Measurements from ENCODE around the gene RRP9. TPM values are rescaled to one million over a fixed set of nuclear protein-coding genes. Genes with fewer than 3 reads are reported as not detected.
A peak's percentile ranks its signal among the peaks of the same experiment; 100 is the strongest.
"Not testable (repeated sequence)": the region's sequence is repeated elsewhere in the genome, so short reads cannot be mapped to it uniquely, and the experiment has no call there.

The RRP9 gene
- total RNA-seq, 6 experiments from 2014 or later: 5.2 to 10.8 (median 7.6) TPM

DNA sequence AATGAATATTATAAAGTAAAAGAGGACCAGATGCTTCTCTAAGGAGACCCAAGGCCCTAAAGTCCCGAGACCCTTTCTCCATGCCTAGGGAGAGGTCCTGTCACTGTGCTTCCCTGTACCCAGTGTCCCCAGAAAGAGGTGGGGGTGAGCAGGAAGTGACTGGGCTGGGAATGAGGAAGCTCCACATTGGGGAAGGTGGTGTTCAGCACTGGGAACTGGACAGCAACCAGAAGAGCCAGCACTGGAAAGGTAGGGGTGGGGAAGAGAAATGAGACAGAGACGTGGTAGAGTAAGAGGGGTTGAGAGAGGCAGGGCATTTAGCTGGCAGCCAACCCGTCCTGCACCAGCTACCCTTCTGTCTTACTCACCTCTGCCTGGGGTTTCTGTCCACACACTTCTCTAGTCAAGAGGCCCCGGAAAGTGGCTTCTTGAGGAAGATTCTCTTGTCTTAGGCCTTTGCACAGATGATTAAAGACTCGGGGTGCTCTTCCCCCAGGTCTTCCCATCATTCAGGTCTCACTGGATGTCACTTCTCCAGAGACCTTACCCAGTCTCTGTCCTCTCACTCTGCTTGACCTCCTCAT is 12.2 kb downstream of the RRP9 start:
- ATAC-seq (peak in 1 of 4 donors; percentile 17), DNase-seq (no peak)
- peaks cover 0 to 16% (median 2%) of the 10 kb centered on the region in 4 donors for H3K36me3 ChIP-seq
- 68% methylated on average over 3 of the region's 5 CpGs for WGBS (ENCODE audit: insufficient coverage, low coverage, low lambda C conversion rate, missing lambda C conversion rate)
- H3K9me3 ChIP-seq: no peaks in the 10 kb centered on the region
- no peaks in the 10 kb centered on the region for H3K4me1 ChIP-seq
- TF ChIP-seq, protein P1, sequence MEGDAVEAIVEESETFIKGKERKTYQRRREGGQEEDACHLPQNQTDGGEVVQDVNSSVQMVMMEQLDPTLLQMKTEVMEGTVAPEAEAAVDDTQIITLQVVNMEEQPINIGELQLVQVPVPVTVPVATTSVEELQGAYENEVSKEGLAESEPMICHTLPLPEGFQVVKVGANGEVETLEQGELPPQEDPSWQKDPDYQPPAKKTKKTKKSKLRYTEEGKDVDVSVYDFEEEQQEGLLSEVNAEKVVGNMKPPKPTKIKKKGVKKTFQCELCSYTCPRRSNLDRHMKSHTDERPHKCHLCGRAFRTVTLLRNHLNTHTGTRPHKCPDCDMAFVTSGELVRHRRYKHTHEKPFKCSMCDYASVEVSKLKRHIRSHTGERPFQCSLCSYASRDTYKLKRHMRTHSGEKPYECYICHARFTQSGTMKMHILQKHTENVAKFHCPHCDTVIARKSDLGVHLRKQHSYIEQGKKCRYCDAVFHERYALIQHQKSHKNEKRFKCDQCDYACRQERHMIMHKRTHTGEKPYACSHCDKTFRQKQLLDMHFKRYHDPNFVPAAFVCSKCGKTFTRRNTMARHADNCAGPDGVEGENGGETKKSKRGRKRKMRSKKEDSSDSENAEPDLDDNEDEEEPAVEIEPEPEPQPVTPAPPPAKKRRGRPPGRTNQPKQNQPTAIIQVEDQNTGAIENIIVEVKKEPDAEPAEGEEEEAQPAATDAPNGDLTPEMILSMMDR (IDR thresholded peaks at IDR 0.05): no peak
- TF ChIP-seq POLR2A (IDR thresholded peaks at IDR 0.05): no peak
- intact Hi-C loops (cut with DNase I): no loop called here
- H3K27ac ChIP-seq: no peak overlapping the region
- H3K27me3 ChIP-seq: no peaks in the 10 kb centered on the region
- no peak overlapping the region for H3K4me3 ChIP-seq

DNA sequence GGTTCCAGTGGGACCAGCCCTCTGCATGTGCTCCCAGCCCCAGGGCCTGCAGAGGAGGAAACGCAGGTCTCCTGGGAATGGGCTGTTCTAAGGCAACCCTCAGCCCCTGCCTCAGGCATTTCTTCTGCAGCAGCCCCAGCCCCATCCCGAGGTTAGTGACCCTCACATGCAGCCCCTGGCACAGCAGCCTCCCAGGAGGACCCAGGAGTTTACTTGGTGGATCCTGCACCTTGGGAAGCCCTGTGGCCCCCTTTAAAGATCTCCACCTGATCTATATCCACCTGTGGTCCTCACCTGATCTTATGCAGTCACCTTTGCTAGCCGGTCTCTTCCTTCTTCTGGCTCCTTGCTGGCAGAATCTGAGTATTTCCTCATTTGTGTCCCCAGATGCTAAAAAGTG is 12.7 kb downstream of the RRP9 start:
- intact Hi-C loops (cut with DNase I); ATAC-seq; H3K27me3 ChIP-seq; H3K4me1 ChIP-seq; H3K27ac ChIP-seq; H3K9me3 ChIP-seq; H3K4me3 ChIP-seq; DNase-seq: not testable (repeated sequence)
- H3K36me3 ChIP-seq: peaks cover 0 to 11% (median 0%) of the 10 kb centered on the region in 4 donors
- WGBS (ENCODE audit: insufficient coverage, low coverage, low lambda C conversion rate, missing lambda C conversion rate): 100% methylated on average over 1 of the region's 3 CpGs

DNA sequence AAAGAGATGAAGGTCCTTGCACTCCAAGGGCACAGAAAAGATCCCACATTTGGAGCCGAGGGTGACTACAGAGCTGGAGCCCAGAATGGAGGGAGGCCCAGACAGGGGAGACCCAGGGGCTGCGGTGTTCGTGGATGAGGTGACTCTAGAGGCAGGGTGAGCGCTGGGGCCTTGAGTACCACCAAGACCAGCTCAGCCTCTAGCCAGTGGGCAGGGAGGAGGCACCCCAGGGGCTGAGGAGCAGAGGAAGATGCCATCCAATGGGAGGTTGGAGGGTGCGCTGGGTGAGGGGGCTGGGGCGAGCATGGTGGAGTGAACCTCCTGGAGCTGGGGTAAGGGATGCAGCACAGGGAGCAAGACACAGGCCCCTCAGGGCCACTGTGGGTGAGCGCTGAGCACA is 13.3 kb downstream of the RRP9 start:
- intact Hi-C loops (cut with DNase I): no loop called here
- Histone ChIP-seq H3K9me3 (no peaks in the 10 kb centered on the region), H3K4me3 (no peak overlapping the region), H3K36me3 (peaks cover 0 to 5% (median 0%) of the 10 kb centered on the region in 4 donors), H3K27me3 (no peaks in the 10 kb centered on the region), H3K4me1 (no peaks in the 10 kb centered on the region), H3K27ac (no peak overlapping the region)
- ATAC-seq (peak in 1 of 4 donors; percentile 34), DNase-seq (no peak)
- TF ChIP-seq POLR2A (IDR thresholded peaks at IDR 0.05): no peak
- TF ChIP-seq, protein P1 (IDR thresholded peaks at IDR 0.05): no peak
- WGBS (ENCODE audit: insufficient coverage, low coverage, low lambda C conversion rate, missing lambda C conversion rate): 92% methylated on average over 3 of the region's 7 CpGs

DNA sequence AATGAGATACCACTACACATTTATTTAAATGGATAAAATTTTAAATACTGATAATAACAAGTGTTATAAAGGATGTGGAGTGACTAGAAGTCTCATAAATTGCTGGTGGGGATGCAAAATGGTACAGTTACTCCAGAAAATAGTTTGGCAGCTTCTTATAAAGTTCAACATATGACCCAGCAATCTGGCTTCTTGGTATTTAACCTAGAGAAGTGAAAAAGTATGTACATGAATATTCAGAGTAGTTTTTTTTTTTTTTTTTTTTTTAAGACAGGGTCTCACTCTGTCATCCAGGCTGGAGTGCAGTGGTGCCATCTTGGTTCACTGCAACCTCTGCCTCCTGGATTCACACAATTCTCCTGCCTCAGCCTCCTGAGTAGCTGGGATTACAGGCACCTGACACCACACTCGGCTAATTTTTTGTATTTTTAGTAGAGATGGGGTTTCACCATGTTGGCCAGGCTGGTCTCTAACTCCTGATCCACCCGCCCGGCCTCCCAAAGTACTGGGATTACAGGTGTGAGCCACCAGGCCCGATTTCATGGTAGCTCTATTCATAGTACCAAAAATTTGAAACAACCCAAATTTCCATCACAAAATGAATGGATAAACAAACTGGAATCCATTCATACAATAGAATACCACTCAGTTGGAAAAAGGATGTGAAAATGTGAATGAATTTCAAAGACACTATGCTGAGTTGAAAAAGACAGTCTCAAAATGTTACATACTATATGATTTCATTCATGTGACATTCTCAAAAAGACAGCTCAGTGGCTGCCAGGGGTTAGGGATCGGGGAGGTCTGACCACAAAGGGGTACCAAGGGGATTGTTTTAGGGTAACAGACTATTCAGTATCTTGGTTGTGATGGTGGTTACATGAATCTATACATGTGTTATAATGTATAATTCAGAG is 14.4 kb downstream of the RRP9 start:
- no peaks in the 10 kb centered on the region for H3K27me3 ChIP-seq
- no peak for ATAC-seq
- H3K9me3 ChIP-seq: no peaks in the 10 kb centered on the region
- WGBS (ENCODE audit: insufficient coverage, low coverage, low lambda C conversion rate, missing lambda C conversion rate): 72% methylated on average over 5 of the region's 5 CpGs
- TF ChIP-seq, protein P1 (IDR thresholded peaks at IDR 0.05): no peak
- no peak for TF ChIP-seq POLR2A (IDR thresholded peaks at IDR 0.05)
- H3K36me3 ChIP-seq: no peaks in the 10 kb centered on the region
- H3K27ac ChIP-seq: no peak overlapping the region
- no peaks in the 10 kb centered on the region for H3K4me1 ChIP-seq
- intact Hi-C loops (cut with DNase I): no loop called here
- no peak for DNase-seq
- no peak overlapping the region for H3K4me3 ChIP-seq

DNA sequence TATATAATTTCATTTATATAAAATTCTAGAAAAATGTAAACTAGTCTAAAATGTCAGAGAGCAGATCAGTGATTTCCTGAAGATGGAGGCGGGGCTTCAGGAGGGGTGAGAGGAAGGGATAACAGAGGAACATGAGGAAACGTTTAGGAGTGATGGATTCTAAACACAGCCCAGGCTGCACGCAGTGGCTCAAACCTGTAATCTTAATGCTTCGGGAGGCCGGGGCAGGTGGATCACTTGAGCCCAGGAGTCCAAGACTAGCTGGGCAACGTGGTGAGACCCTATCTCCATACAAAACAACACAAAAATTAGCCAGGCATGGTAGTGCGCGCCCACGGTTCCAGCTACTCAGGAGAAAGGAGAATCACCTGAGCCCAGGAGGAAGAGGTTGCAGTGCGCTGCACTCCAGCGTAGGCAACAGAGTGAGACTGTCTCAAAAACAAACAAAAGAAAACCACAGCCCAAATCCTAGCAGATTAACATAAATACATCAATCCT is 20.6 kb downstream of the RRP9 start:
- H3K27ac ChIP-seq: no peak overlapping the region
- intact Hi-C loops (cut with DNase I): no loop called here
- H3K36me3 ChIP-seq: no peaks in the 10 kb centered on the region
- no peak for TF ChIP-seq POLR2A (IDR thresholded peaks at IDR 0.05)
- TF ChIP-seq, protein P1 (IDR thresholded peaks at IDR 0.05): no peak
- no peaks in the 10 kb centered on the region for H3K4me1 ChIP-seq
- no peaks in the 10 kb centered on the region for H3K27me3 ChIP-seq
- WGBS (ENCODE audit: insufficient coverage, low coverage, low lambda C conversion rate, missing lambda C conversion rate): 74% methylated on average over 10 of the region's 11 CpGs
- no peaks in the 10 kb centered on the region for H3K9me3 ChIP-seq
- DNase-seq (no peak), ATAC-seq (no peak)
- no peak overlapping the region for H3K4me3 ChIP-seq
